ENCODE data around the gene ACER3.

- TF ChIP-seq, protein P1, sequence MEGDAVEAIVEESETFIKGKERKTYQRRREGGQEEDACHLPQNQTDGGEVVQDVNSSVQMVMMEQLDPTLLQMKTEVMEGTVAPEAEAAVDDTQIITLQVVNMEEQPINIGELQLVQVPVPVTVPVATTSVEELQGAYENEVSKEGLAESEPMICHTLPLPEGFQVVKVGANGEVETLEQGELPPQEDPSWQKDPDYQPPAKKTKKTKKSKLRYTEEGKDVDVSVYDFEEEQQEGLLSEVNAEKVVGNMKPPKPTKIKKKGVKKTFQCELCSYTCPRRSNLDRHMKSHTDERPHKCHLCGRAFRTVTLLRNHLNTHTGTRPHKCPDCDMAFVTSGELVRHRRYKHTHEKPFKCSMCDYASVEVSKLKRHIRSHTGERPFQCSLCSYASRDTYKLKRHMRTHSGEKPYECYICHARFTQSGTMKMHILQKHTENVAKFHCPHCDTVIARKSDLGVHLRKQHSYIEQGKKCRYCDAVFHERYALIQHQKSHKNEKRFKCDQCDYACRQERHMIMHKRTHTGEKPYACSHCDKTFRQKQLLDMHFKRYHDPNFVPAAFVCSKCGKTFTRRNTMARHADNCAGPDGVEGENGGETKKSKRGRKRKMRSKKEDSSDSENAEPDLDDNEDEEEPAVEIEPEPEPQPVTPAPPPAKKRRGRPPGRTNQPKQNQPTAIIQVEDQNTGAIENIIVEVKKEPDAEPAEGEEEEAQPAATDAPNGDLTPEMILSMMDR (conservative IDR thresholded peaks at IDR 0.05; ENCODE audit: low read depth in 2 of 2): peak; percentile 69 to 81
- TF ChIP-seq, protein P2, sequence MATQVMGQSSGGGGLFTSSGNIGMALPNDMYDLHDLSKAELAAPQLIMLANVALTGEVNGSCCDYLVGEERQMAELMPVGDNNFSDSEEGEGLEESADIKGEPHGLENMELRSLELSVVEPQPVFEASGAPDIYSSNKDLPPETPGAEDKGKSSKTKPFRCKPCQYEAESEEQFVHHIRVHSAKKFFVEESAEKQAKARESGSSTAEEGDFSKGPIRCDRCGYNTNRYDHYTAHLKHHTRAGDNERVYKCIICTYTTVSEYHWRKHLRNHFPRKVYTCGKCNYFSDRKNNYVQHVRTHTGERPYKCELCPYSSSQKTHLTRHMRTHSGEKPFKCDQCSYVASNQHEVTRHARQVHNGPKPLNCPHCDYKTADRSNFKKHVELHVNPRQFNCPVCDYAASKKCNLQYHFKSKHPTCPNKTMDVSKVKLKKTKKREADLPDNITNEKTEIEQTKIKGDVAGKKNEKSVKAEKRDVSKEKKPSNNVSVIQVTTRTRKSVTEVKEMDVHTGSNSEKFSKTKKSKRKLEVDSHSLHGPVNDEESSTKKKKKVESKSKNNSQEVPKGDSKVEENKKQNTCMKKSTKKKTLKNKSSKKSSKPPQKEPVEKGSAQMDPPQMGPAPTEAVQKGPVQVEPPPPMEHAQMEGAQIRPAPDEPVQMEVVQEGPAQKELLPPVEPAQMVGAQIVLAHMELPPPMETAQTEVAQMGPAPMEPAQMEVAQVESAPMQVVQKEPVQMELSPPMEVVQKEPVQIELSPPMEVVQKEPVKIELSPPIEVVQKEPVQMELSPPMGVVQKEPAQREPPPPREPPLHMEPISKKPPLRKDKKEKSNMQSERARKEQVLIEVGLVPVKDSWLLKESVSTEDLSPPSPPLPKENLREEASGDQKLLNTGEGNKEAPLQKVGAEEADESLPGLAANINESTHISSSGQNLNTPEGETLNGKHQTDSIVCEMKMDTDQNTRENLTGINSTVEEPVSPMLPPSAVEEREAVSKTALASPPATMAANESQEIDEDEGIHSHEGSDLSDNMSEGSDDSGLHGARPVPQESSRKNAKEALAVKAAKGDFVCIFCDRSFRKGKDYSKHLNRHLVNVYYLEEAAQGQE (IDR thresholded peaks at IDR 0.05; ENCODE audit: unreplicated experiment): no peak
Observed at GRCh38 chr11:77047007-77047927, 186.5 kb downstream of the ACER3 start.
